Measurements from ENCODE around the gene KLHL13.
"Not testable (repeated sequence)": the region's sequence is repeated elsewhere in the genome, so short reads cannot be mapped to it uniquely, and the experiment has no call there.

Gene KLHL13

GRCh38 chrX:117989512-117989911 is 127.1 kb downstream of the KLHL13 start:
- no peak for DNase-seq

- DNase-seq = no peak
Observed at GRCh38 chrX:117987373-117987772, 129.2 kb downstream of the KLHL13 start.

GRCh38 chrX:117985241-117985640 is 131.4 kb downstream of the KLHL13 start:
- no peak for DNase-seq

GRCh38 chrX:117982694-117983392 is 133.8 kb downstream of the KLHL13 start:
- no peak for DNase-seq

- no peak for DNase-seq
Observed at GRCh38 chrX:117978402-117978801, 138.2 kb downstream of the KLHL13 start.

GRCh38 chrX:117977526-117977925 is 139.1 kb downstream of the KLHL13 start:
- DNase-seq = no peak

GRCh38 chrX:117973110-117973807 is 143.4 kb downstream of the KLHL13 start:
- no peak for DNase-seq

- DNase-seq = no peak
Observed at GRCh38 chrX:117972711-117973109, 143.9 kb downstream of the KLHL13 start.

- DNase-seq = no peak
Observed at GRCh38 chrX:117969782-117970181, 146.8 kb downstream of the KLHL13 start.

- DNase-seq = no peak
Observed at GRCh38 chrX:117969328-117969727, 147.3 kb downstream of the KLHL13 start.

GRCh38 chrX:117959045-117959444 is 157.6 kb downstream of the KLHL13 start:
- DNase-seq = no peak

GRCh38 chrX:117957128-117957527 is 159.5 kb downstream of the KLHL13 start:
- DNase-seq = no peak

GRCh38 chrX:117939296-117939695 is 177.3 kb downstream of the KLHL13 start:
- not testable (repeated sequence) for DNase-seq

- DNase-seq = no peak
Observed at GRCh38 chrX:117936118-117936517, 180.5 kb downstream of the KLHL13 start.

- not testable (repeated sequence) for DNase-seq
Observed at GRCh38 chrX:117930116-117930515, 186.5 kb downstream of the KLHL13 start.

- no peak for DNase-seq
Observed at GRCh38 chrX:117919755-117920154, 196.9 kb downstream of the KLHL13 start.

- DNase-seq = no peak
Observed at GRCh38 chrX:117910216-117910615, 206.4 kb downstream of the KLHL13 start.

- no peak for DNase-seq
Observed at GRCh38 chrX:117898226-117898625, 218.4 kb downstream of the KLHL13 start.

- no peak for DNase-seq
Observed at GRCh38 chrX:117895418-117895817, 221.2 kb downstream of the KLHL13 start.

GRCh38 chrX:117892469-117892868 is 224.1 kb downstream of the KLHL13 start:
- DNase-seq = no peak

- DNase-seq = no peak
Observed at GRCh38 chrX:117871796-117872195, 244.8 kb downstream of the KLHL13 start.

- no peak for DNase-seq
Observed at GRCh38 chrX:117860517-117860916, 256.1 kb downstream of the KLHL13 start.

- DNase-seq = no peak
Observed at GRCh38 chrX:117854806-117855205, 261.8 kb downstream of the KLHL13 start.

GRCh38 chrX:117851025-117851424 is 265.6 kb downstream of the KLHL13 start:
- no peak for DNase-seq

Measured in inflammatory macrophage (primary cell).